ENCODE results near the gene TBC1D9B. TPM values are rescaled to one million over a fixed set of nuclear protein-coding genes. Genes with fewer than 3 reads are reported as not detected.

The TBC1D9B gene
- total RNA-seq, 1 experiment from 2014 or later: 127 TPM

- Histone ChIP-seq H3K4me1 (ENCODE audit: control insufficient read depth in 1 of 2, insufficient read depth in 2 of 2, low read length in 2 of 2) (no peaks in the 10 kb centered on the region), H3K36me3 (ENCODE audit: control insufficient read depth in 1 of 2, insufficient read depth in 2 of 2, low read length in 2 of 2) (no peaks in the 10 kb centered on the region), H3K27ac (ENCODE audit: low read depth, low read length) (no peak overlapping the region), H3K79me2 (ENCODE audit: insufficient read depth, low read length) (no peaks in the 10 kb centered on the region), H3K4me3 (replicated peaks in 1 of 2; ENCODE audit: low read depth in 1 of 2, low read length in 2 of 2) (no peak overlapping the region), H3K9ac (ENCODE audit: low read length) (no peak overlapping the region), H3K9me2 (ENCODE audit: insufficient read depth) (no peaks in the 10 kb centered on the region), H2AFZ (ENCODE audit: low read depth, low read length, poor library complexity, severe bottlenecking) (no peak overlapping the region), H3K4me2 (ENCODE audit: low read length) (no peak overlapping the region), H3K9me3 (ENCODE audit: control insufficient read depth in 1 of 2, insufficient read depth in 1 of 2, low read depth in 1 of 2, low read length in 2 of 2) (no peaks in the 10 kb centered on the region), H3K27me3 (ENCODE audit: insufficient read depth, low read length) (no peaks in the 10 kb centered on the region), H4K20me1 (ENCODE audit: insufficient read depth) (no peaks in the 10 kb centered on the region)
- BruUV-seq (replicated peaks): no TSS peak
- RAD21 ChIA-PET (ENCODE audit: low non-redundant PET in 1 of 2, low total read pairs in 2 of 2, uncharacterized antibody in 2 of 2, unreplicated experiment in 2 of 2): no interaction called here
- TF ChIP-seq ZNF274 (IDR thresholded peaks at IDR 0.05; ENCODE audit: low read depth, low read length): no peak
- no peak for TF ChIP-seq REST (IDR thresholded peaks at IDR 0.05; ENCODE audit: low read depth)
- TF ChIP-seq, protein P1, sequence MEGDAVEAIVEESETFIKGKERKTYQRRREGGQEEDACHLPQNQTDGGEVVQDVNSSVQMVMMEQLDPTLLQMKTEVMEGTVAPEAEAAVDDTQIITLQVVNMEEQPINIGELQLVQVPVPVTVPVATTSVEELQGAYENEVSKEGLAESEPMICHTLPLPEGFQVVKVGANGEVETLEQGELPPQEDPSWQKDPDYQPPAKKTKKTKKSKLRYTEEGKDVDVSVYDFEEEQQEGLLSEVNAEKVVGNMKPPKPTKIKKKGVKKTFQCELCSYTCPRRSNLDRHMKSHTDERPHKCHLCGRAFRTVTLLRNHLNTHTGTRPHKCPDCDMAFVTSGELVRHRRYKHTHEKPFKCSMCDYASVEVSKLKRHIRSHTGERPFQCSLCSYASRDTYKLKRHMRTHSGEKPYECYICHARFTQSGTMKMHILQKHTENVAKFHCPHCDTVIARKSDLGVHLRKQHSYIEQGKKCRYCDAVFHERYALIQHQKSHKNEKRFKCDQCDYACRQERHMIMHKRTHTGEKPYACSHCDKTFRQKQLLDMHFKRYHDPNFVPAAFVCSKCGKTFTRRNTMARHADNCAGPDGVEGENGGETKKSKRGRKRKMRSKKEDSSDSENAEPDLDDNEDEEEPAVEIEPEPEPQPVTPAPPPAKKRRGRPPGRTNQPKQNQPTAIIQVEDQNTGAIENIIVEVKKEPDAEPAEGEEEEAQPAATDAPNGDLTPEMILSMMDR (IDR thresholded peaks at IDR 0.05 in 2 of 3, conservative IDR thresholded peaks at IDR 0.05 in 1 of 3; ENCODE audit: borderline replicate concordance in 1 of 3, insufficient read depth in 1 of 3, low read depth in 2 of 3, low read length in 2 of 3): no peak
- TF ChIP-seq EZH2 (IDR thresholded peaks at IDR 0.05): no peak
- TF ChIP-seq, protein P2, sequence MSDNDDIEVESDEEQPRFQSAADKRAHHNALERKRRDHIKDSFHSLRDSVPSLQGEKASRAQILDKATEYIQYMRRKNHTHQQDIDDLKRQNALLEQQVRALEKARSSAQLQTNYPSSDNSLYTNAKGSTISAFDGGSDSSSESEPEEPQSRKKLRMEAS (IDR thresholded peaks at IDR 0.05): no peak
- TF ChIP-seq POLR2AphosphoS5 (IDR thresholded peaks at IDR 0.05; ENCODE audit: low read depth, low read length): no peak
- no peak for TF ChIP-seq SIN3A (IDR thresholded peaks at IDR 0.05; ENCODE audit: low read depth)
- CTCF ChIA-PET: no interaction called here
- intact Hi-C loops (cut with micrococcal nuclease): no loop called here
- POLR2A ChIA-PET: no interaction called here
- ATAC-seq (no peak), DNase-seq (ENCODE audit: low read depth, low spot score) (no peak)
Observed at GRCh38 chr5:179955630-179956029, 47.9 kb upstream of the TBC1D9B start.

All from HCT116 (cell line).